HG02798 (cell line): ENCODE measurements around the gene FABP7.

ENCODE experiments used
- ATAC-seq: cut with Tn5 transposase; IDR thresholded peaks from one replicate; pipeline ENCODE4 v1.9.1; 2021; ENCODE audit warnings: mild to moderate bottlenecking; ENCODE audit not compliant: unreplicated experiment, poor library complexity

Gene FABP7

GRCh38 chr6:122754191-122754731 is 25.3 kb upstream of the FABP7 start:
- ATAC-seq = no peak

GRCh38 chr6:122755901-122756300 is 23.6 kb upstream of the FABP7 start:
- ATAC-seq = no peak

GRCh38 chr6:122758927-122759334 is 20.6 kb upstream of the FABP7 start:
- peak; percentile 99 for ATAC-seq

- no peak for ATAC-seq
These were observed 19.2 kb upstream of the FABP7 start for GRCh38 chr6:122760330-122760729.

- ATAC-seq = no peak
These were observed 13.3 kb upstream of the FABP7 start for GRCh38 chr6:122766256-122766655.

GRCh38 chr6:122770835-122771601 is 8.5 kb upstream of the FABP7 start:
- no peak for ATAC-seq

- ATAC-seq = no peak
These were observed 6.6 kb upstream of the FABP7 start for GRCh38 chr6:122772724-122773415.

GRCh38 chr6:122775975-122776374 is 3.5 kb upstream of the FABP7 start:
- no peak for ATAC-seq

- no peak for ATAC-seq
These were observed 1.2 kb upstream of the FABP7 start for GRCh38 chr6:122778302-122778701.

GRCh38 chr6:122778985-122779661 is 393 bp upstream of the FABP7 start:
- no peak for ATAC-seq

- no peak for ATAC-seq
These were observed 598 bp downstream of the FABP7 start for GRCh38 chr6:122780114-122780513.

GRCh38 chr6:122781716-122782115 is 2.2 kb downstream of the FABP7 start:
- no peak for ATAC-seq

- no peak for ATAC-seq
These were observed 3.9 kb downstream of the FABP7 start for GRCh38 chr6:122783401-122783800.

GRCh38 chr6:122785891-122786290 is 6.4 kb downstream of the FABP7 start:
- ATAC-seq = no peak

GRCh38 chr6:122787721-122788120 is 8.2 kb downstream of the FABP7 start:
- ATAC-seq = no peak

- no peak for ATAC-seq
These were observed 8.7 kb downstream of the FABP7 start for GRCh38 chr6:122788208-122788607.

GRCh38 chr6:122788663-122789181 is 9.2 kb downstream of the FABP7 start:
- no peak for ATAC-seq

- peak; percentile 72 for ATAC-seq
These were observed 9.9 kb downstream of the FABP7 start, which contains the start of gene SMPDL3A for GRCh38 chr6:122789182-122790027. Gene SMPDL3A, plus strand, starts transcription at chr6:122789258. Its CDS starts 89 bp downstream, at chr6:122789347.

GRCh38 chr6:122790028-122790422 is 10.5 kb downstream of the FABP7 start:
- no peak for ATAC-seq
